Stimulated activated naive CD8-positive, alpha-beta T cell treated with anti-CD3 and anti-CD28 coated beads, Interleukin-15, amount 100 ng/mL, for 72 hours (primary cell): Measurements from ENCODE around the gene CDC42SE1.

Source experiments
- ATAC-seq: fragments of 150-1000 bp; cut with Tn5 transposase; 2 replicates; pipeline ENCODE4 v1.10.0; 2021; ENCODE audit warnings: mild to moderate bottlenecking, moderate library complexity
- DNase-seq, 2 donors: peaks; one replicate each; pipeline ENCODE4 v3.0.0; 2021 to 2022
- H3K27ac Mint-ChIP-seq, 2 donors: one replicate each; pipeline ENCODE4 v1.8.0; 2022; ENCODE audit warnings: mild to moderate bottlenecking in 2 of 2, mixed read lengths in 2 of 2, moderate library complexity in 2 of 2
- H3K27me3 Mint-ChIP-seq: one replicate; pipeline ENCODE4 v1.8.0; 2022; ENCODE audit warnings: mixed read lengths
- H3K4me1 Mint-ChIP-seq: one replicate; pipeline ENCODE4 v1.8.0; 2022; ENCODE audit warnings: mild to moderate bottlenecking, mixed read lengths
- H3K4me3 Mint-ChIP-seq, 2 donors: one replicate each; pipeline ENCODE4 v1.8.0; 2022; ENCODE audit warnings: mild to moderate bottlenecking in 2 of 2, mixed read lengths in 2 of 2, moderate library complexity in 1 of 2
- H3K9me3 Mint-ChIP-seq, 2 donors: one replicate each; pipeline ENCODE4 v1.8.0; 2022; ENCODE audit warnings: mixed read lengths in 2 of 2

The CDC42SE1 gene

GRCh38 chr1:151006327-151007052 lies 52.9 kb downstream of the CDC42SE1 start, which contains the start of gene MINDY1:
TSS of gene MINDY1 (minus strand) at chr1:151006902. CDS start at chr1:151002617, 4,285 bp downstream.
- ATAC-seq (peak; percentile 67), DNase-seq (peak; percentile 32 to 59)
- peaks cover 96% of the 10 kb centered on the region for H3K4me1 Mint-ChIP-seq
- peak within 1 kb of the TSS; percentile 98 to 100 for H3K4me3 Mint-ChIP-seq
- H3K9me3 Mint-ChIP-seq = no peaks in the 10 kb centered on the region
- peak within 1 kb of the TSS; percentile 98 to 99 for H3K27ac Mint-ChIP-seq
- H3K27me3 Mint-ChIP-seq = no peaks in the 10 kb centered on the region

DNA sequence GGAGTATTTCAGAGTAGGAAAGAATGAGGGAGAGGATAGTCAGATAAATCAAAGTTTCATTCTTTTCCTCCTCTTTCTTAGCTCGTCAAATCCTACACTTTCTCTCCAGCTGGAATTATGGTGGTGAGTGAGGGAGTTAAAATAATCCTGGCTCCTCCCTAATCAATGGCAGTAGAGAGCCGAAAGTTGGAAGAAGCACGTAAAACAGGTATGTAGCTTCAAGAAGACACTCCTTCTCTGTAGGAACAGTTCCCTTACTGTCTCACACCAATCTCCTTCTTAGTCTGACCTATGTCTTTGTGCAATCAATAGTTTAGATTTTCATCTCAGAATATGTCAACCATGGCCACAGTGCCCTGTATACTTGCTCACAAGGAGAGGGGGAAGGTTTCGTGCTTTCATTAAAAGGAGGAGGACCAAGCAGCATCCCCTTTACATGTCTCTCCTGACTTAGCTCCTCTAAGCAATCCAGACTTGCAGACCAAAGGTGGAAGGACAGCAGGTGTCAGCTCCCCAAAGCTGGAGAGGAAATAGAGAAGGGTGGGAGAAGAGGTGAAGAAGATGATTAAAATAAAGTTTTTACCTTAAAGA lies 53.6 kb downstream of the CDC42SE1 start:
- no peak for DNase-seq
- no peak for ATAC-seq
- H3K9me3 Mint-ChIP-seq = no peaks in the 10 kb centered on the region
- H3K4me3 Mint-ChIP-seq = peak overlapping the region; percentile 98 to 100
- peaks cover 96% of the 10 kb centered on the region for H3K4me1 Mint-ChIP-seq
- peak overlapping the region; percentile 98 to 99 for H3K27ac Mint-ChIP-seq
- no peaks in the 10 kb centered on the region for H3K27me3 Mint-ChIP-seq

GRCh38 chr1:151003180-151003579 lies 56.2 kb downstream of the CDC42SE1 start:
- H3K9me3 Mint-ChIP-seq = no peaks in the 10 kb centered on the region
- ATAC-seq (no peak), DNase-seq (no peak)
- H3K4me3 Mint-ChIP-seq = peak overlapping the region; percentile 39 to 66
- H3K4me1 Mint-ChIP-seq = peaks cover 88% of the 10 kb centered on the region
- H3K27me3 Mint-ChIP-seq = no peaks in the 10 kb centered on the region
- peak overlapping the region in 1 of 2 donors; percentile 30 for H3K27ac Mint-ChIP-seq

GRCh38 chr1:151002611-151003010 lies 56.8 kb downstream of the CDC42SE1 start:
- peak overlapping the region; percentile 39 to 66 for H3K4me3 Mint-ChIP-seq
- peaks cover 84% of the 10 kb centered on the region for H3K4me1 Mint-ChIP-seq
- DNase-seq = no peak

DNA sequence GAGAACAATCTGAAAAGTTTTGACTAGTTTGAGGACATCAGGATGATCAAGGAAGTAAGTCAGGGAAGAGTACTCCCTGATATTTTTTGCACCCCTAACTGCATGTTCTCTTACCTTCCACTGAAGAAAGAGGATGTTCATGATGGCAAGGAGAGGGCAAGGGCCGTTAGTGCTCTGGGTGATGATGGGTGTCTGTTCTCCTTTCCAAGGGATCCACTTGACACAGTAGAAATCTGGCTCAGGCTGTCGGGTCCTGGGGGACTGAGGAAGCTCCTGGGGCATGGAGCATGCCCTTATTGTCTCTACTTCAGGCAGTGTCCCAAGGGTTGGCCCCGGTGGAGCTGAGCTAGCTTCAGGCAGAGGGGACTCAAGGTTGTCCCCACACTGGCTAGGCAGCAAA lies 57.4 kb downstream of the CDC42SE1 start:
- H3K4me1 Mint-ChIP-seq = peaks cover 79% of the 10 kb centered on the region
- no peak overlapping the region for H3K27ac Mint-ChIP-seq
- H3K9me3 Mint-ChIP-seq = no peaks in the 10 kb centered on the region
- H3K27me3 Mint-ChIP-seq = no peaks in the 10 kb centered on the region
- no peak for DNase-seq
- H3K4me3 Mint-ChIP-seq = no peak overlapping the region
- ATAC-seq = no peak

More at GRCh38 chr1:151002611-151003010, 56.8 kb downstream of the CDC42SE1 start:
- ATAC-seq = no peak
- peak overlapping the region; percentile 79 to 93 for H3K27ac Mint-ChIP-seq
- H3K27me3 Mint-ChIP-seq = no peaks in the 10 kb centered on the region
- H3K9me3 Mint-ChIP-seq = no peaks in the 10 kb centered on the region

- H3K27ac Mint-ChIP-seq = peak overlapping the region in 1 of 2 donors; percentile 27
- no peak overlapping the region for H3K4me3 Mint-ChIP-seq
- H3K4me1 Mint-ChIP-seq = peaks cover 74% of the 10 kb centered on the region
- DNase-seq = no peak
- ATAC-seq = no peak
- H3K9me3 Mint-ChIP-seq = no peaks in the 10 kb centered on the region
- H3K27me3 Mint-ChIP-seq = no peaks in the 10 kb centered on the region
Observed at GRCh38 chr1:151001602-151002001, 57.8 kb downstream of the CDC42SE1 start.
